CD4-positive, alpha-beta T cell (primary cell): ENCODE results near the gene ATP2A1. TPM values are rescaled to one million over a fixed set of nuclear protein-coding genes. Genes with fewer than 3 reads are reported as not detected.

Experiments used
- ATAC-seq: fragments of 200-7000 bp; cut with Tn5 transposase; one replicate; pipeline ENCODE4 v1.10.0; 2022; ENCODE audit warnings: mild to moderate bottlenecking; ENCODE audit not compliant: poor library complexity
- CTCF ChIA-PET: fragments of 350-600 bp; sonication (Branson Sonifier 250); formaldehyde crosslinking; loops from one replicate; lab custom pipeline; 2021; ENCODE audit warnings: antibody characterized with exemption, inconsistent platforms; lab: Charles Lee
- POLR2A ChIA-PET: fragments of 350-600 bp; sonication (Branson Sonifier 250); formaldehyde crosslinking; loops from one replicate; lab custom pipeline; 2021; ENCODE audit warnings: antibody characterized with exemption, inconsistent platforms; lab: Charles Lee
- DNase-seq, 14 experiments: peaks; one replicate each; pipeline ENCODE4 v3.0.0-alpha.2; 2013 to 2020; ENCODE audit warnings: mixed read lengths in 2 of 14
- H3K27ac ChIP-seq, 2 donors: one replicate each; pipeline versions ENCODE4 v1.5.1 to v1.7.0; 2013; ENCODE audit warnings: low read length in 2 of 2, low read depth in 1 of 2, mild to moderate bottlenecking in 1 of 2
- H3K27me3 ChIP-seq, 2 experiments: 1 replicate in 1 of 2; 2 replicates in 1 of 2; pipeline versions ENCODE4 v1.6.1 to v1.7.0; 2013; ENCODE audit warnings: low read length in 2 of 2, control low read depth in 1 of 2, mild to moderate bottlenecking in 1 of 2, moderate library complexity in 1 of 2; ENCODE audit not compliant: insufficient read depth in 2 of 2, control insufficient read depth in 1 of 2
- H3K36me3 ChIP-seq: one replicate; pipeline ENCODE4 v1.6.1; 2013; ENCODE audit warnings: low read length, control low read depth; ENCODE audit not compliant: insufficient read depth
- H3K4me1 ChIP-seq: one replicate; pipeline ENCODE4 v1.6.1; 2013; ENCODE audit warnings: low read length, control low read depth; ENCODE audit not compliant: insufficient read depth
- H3K4me3 ChIP-seq: one replicate; pipeline ENCODE4 v1.5.1; 2013; ENCODE audit warnings: mild to moderate bottlenecking, low read length, moderate library complexity
- H3K9me3 ChIP-seq, 2 experiments: 1 replicate in 1 of 2; 2 replicates in 1 of 2; pipeline versions ENCODE4 v1.6.1 to v1.7.0; 2013; ENCODE audit warnings: low read length in 2 of 2, mild to moderate bottlenecking in 2 of 2, control low read depth in 1 of 2, moderate library complexity in 1 of 2; ENCODE audit not compliant: control insufficient read depth in 1 of 2, insufficient read depth in 1 of 2
- H3K27ac Mint-ChIP-seq: one replicate; pipeline ENCODE4 v1.8.0; 2020; ENCODE audit warnings: mixed read lengths
- H3K27me3 Mint-ChIP-seq: one replicate; pipeline ENCODE4 v1.8.0; 2021; ENCODE audit warnings: mixed read lengths
- H3K36me3 Mint-ChIP-seq: one replicate; pipeline ENCODE4 v1.8.0; 2021; ENCODE audit warnings: low read depth, mixed read lengths
- H3K4me1 Mint-ChIP-seq: one replicate; pipeline ENCODE4 v1.8.0; 2021; ENCODE audit warnings: low read depth, mixed read lengths
- H3K4me3 Mint-ChIP-seq: one replicate; pipeline ENCODE4 v1.8.0; 2020; ENCODE audit warnings: mild to moderate bottlenecking, mixed read lengths
- H3K9me3 Mint-ChIP-seq: one replicate; pipeline ENCODE4 v1.8.0; 2020; ENCODE audit warnings: mixed read lengths
- intact Hi-C, 2 experiments: fragments of 100-400 bp; cut with DNase I in 1 of 2; cut with micrococcal nuclease in 1 of 2; formaldehyde crosslinking; loops; one replicate each; pipeline versions ENCODE4 v1.15.1 to v1.9.0; 2023 to 2025; cut with DNase I, micrococcal nuclease
- total RNA-seq, 174 experiments: library from RNA in 2 of 174; stranded (reverse) in 2 of 174; gene quantifications; one replicate each; pipeline ENCODE4 v1.2.3 and lab custom pipeline; 2021 to 2026
- TF ChIP-seq, protein P1 (sequence below): fragments of 200-600 bp; IDR thresholded peaks from one replicate; pipeline ENCODE4 v1.8.0; 2022; ENCODE audit warnings: antibody characterized with exemption, mild to moderate bottlenecking

ATP2A1 gene
- total RNA-seq, 2 experiments from 2014 or later: 0.56 to 0.77 TPM

- DNase-seq (peak in 1 of 14 experiments; percentile 16), ATAC-seq (no peak)
- Mint-ChIP-seq H3K4me1 (peaks cover 8% of the 10 kb centered on the region), H3K27me3 (peaks cover 6% of the 10 kb centered on the region), H3K36me3 (no peaks in the 10 kb centered on the region), H3K4me3 (no peak overlapping the region), H3K27ac (no peak overlapping the region), H3K9me3 (no peaks in the 10 kb centered on the region)
- Histone ChIP-seq H3K27me3 (peaks cover 0 to 9% of the 10 kb centered on the region in 2 experiments), H3K27ac (no peak overlapping the region), H3K9me3 (no peaks in the 10 kb centered on the region), H3K4me3 (no peak overlapping the region), H3K4me1 (peaks cover 20% of the 10 kb centered on the region), H3K36me3 (no peaks in the 10 kb centered on the region)
- TF ChIP-seq, protein P1, sequence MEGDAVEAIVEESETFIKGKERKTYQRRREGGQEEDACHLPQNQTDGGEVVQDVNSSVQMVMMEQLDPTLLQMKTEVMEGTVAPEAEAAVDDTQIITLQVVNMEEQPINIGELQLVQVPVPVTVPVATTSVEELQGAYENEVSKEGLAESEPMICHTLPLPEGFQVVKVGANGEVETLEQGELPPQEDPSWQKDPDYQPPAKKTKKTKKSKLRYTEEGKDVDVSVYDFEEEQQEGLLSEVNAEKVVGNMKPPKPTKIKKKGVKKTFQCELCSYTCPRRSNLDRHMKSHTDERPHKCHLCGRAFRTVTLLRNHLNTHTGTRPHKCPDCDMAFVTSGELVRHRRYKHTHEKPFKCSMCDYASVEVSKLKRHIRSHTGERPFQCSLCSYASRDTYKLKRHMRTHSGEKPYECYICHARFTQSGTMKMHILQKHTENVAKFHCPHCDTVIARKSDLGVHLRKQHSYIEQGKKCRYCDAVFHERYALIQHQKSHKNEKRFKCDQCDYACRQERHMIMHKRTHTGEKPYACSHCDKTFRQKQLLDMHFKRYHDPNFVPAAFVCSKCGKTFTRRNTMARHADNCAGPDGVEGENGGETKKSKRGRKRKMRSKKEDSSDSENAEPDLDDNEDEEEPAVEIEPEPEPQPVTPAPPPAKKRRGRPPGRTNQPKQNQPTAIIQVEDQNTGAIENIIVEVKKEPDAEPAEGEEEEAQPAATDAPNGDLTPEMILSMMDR: no peak
- CTCF ChIA-PET: no interaction called here
- POLR2A ChIA-PET: no interaction called here
- intact Hi-C loops: no loop called here
Observed at GRCh38 chr16:28882551-28883160, 4.4 kb downstream of the ATP2A1 start.

DNA sequence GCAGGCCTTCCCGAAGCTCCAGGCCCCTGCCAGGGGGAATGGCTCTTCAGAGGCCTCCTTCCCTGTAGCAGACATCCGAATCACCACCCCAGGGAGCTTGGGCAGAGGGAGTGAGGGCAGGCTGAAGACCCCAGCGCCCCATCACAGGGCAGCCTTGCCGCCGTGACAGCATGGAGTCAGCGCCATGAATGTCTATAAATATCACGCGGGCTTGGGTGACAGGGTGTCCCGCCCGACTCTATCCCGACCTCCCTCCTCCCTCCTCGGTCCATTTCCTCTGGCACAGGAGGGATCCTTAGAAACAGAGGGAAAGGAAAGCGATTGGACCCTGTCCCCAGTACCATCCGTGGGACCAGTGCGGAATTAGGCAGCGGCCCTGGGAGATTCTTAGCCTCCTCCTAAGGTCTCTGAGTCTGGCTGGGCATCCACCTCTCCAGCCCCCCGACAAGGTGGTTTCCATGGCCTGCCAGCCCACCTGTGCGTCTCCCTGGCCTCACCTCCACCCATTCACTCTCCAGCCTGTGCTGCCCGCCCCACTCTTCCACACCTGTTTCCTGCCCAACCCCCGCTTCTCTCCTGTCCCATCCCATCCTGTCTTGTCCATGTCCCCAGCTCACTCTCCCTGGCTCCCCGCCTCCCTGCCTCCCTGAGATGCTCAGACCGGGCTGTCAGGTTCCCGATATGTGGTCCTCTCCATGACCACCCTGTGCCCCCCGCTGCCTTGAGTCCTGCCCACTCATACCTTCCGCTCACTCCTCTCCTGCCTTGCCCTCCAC is 5.1 kb downstream of the ATP2A1 start:
- intact Hi-C loops: no loop called here

GRCh38 chr16:28884045-28884444 is 5.8 kb downstream of the ATP2A1 start:
- Histone ChIP-seq H3K27me3 (peaks cover 0 to 9% of the 10 kb centered on the region in 2 experiments), H3K27ac (no peak overlapping the region), H3K9me3 (no peaks in the 10 kb centered on the region), H3K4me1 (peaks cover 14% of the 10 kb centered on the region), H3K36me3 (no peaks in the 10 kb centered on the region), H3K4me3 (no peak overlapping the region)
- POLR2A ChIA-PET: no interaction called here
- Mint-ChIP-seq H3K36me3 (no peaks in the 10 kb centered on the region), H3K4me3 (peak overlapping the region; percentile 8), H3K9me3 (no peaks in the 10 kb centered on the region), H3K27me3 (peaks cover 6% of the 10 kb centered on the region), H3K4me1 (peaks cover 6% of the 10 kb centered on the region), H3K27ac (no peak overlapping the region)
- DNase-seq: no peak
- CTCF ChIA-PET: no interaction called here
- TF ChIP-seq, protein P1: no peak
- no peak for ATAC-seq
- intact Hi-C loops: no loop called here

More for the DNA sequence above, 5.1 kb downstream of the ATP2A1 start:
- ChIA-PET CTCF (no interaction called here), POLR2A (no interaction called here)
- no peak overlapping the region for H3K4me3 ChIP-seq
- peaks cover 20% of the 10 kb centered on the region for H3K4me1 ChIP-seq
- H3K27ac Mint-ChIP-seq: no peak overlapping the region
- peaks cover 8% of the 10 kb centered on the region for H3K4me1 Mint-ChIP-seq
- ATAC-seq: no peak
- no peaks in the 10 kb centered on the region for H3K36me3 ChIP-seq
- H3K27me3 Mint-ChIP-seq: peaks cover 6% of the 10 kb centered on the region
- no peak overlapping the region for H3K27ac ChIP-seq
- peaks cover 0 to 9% of the 10 kb centered on the region in 2 experiments for H3K27me3 ChIP-seq
- no peaks in the 10 kb centered on the region for H3K9me3 Mint-ChIP-seq
- H3K4me3 Mint-ChIP-seq: no peak overlapping the region
- no peaks in the 10 kb centered on the region for H3K36me3 Mint-ChIP-seq
- no peak for DNase-seq
- TF ChIP-seq, protein P1: no peak
- no peaks in the 10 kb centered on the region for H3K9me3 ChIP-seq
